H1 (cell line): ENCODE data around the gene DCDC1. TPM values are rescaled to one million over a fixed set of nuclear protein-coding genes. Genes with fewer than 3 reads are reported as not detected.
A peak's percentile ranks its signal among the peaks of the same experiment; 100 is the strongest.

Experiments used
- CTCF ChIA-PET: fragments of 300-600 bp; sonication (Branson Sonifier 250); formaldehyde crosslinking; loops from one replicate; lab custom pipeline; 2021; ENCODE audit not compliant: partially characterized antibody; lab: Charles Lee
- POLR2A ChIA-PET: fragments of 300-600 bp; sonication (Branson Sonifier 250); formaldehyde crosslinking; loops from one replicate; lab custom pipeline; 2021; ENCODE audit warnings: inconsistent platforms; ENCODE audit not compliant: partially characterized antibody; lab: Charles Lee
- DNase-seq, 2 experiments: peaks; one replicate each; pipeline versions ENCODE4 v3.0.0 to v3.0.0-alpha.2; 2010 to 2022; ENCODE audit warnings: low spot score in 2 of 2, low read depth in 1 of 2, mixed read lengths in 1 of 2
- FAIRE-seq: peaks from 2 replicates; lab custom pipeline; 2011; peaks lifted over from hg19 to GRCh38; lab: Jason Lieb, UNC
- H2AFZ ChIP-seq: 2 replicates; pipeline ENCODE4 v1.8.1; 2012; ENCODE audit warnings: low read length, inconsistent platforms
- H2AK5ac ChIP-seq: 2 replicates; pipeline ENCODE4 v1.6.1; 2013; ENCODE audit warnings: low read depth, low read length
- H2BK120ac ChIP-seq: replicated peaks from 2 replicates; pipeline ENCODE3; 2013; ENCODE audit warnings: low read depth, low read length, inconsistent platforms
- H2BK12ac ChIP-seq: 2 replicates; pipeline ENCODE4 v1.6.1; 2013; ENCODE audit warnings: low read depth, low read length
- H2BK15ac ChIP-seq: 2 replicates; pipeline ENCODE4 v1.6.1; 2013; ENCODE audit warnings: low read length
- H2BK20ac ChIP-seq: 2 replicates; pipeline ENCODE4 v1.6.1; 2013; ENCODE audit warnings: low read length
- H2BK5ac ChIP-seq: 2 replicates; pipeline ENCODE4 v1.6.1; 2013; ENCODE audit warnings: low read depth, low read length
- H3K14ac ChIP-seq: 2 replicates; pipeline ENCODE4 v1.6.1; 2013; ENCODE audit warnings: inconsistent platforms; ENCODE audit not compliant: insufficient read length
- H3K18ac ChIP-seq: 2 replicates; pipeline ENCODE4 v1.6.1; 2013; ENCODE audit warnings: low read length; ENCODE audit errors: extremely low read depth
- H3K23ac ChIP-seq: 2 replicates; pipeline ENCODE4 v1.6.1; 2013; ENCODE audit warnings: inconsistent platforms; ENCODE audit not compliant: insufficient read length
- H3K23me2 ChIP-seq: 2 replicates; pipeline ENCODE4 v1.6.1; 2013; ENCODE audit warnings: low read depth, low read length
- H3K27ac ChIP-seq: 2 replicates; pipeline ENCODE4 v1.6.1; 2011; ENCODE audit warnings: low read depth, low read length, inconsistent platforms
- H3K27me3 ChIP-seq, 4 experiments: replicated peaks in 1 of 4; 1 replicate in 1 of 4; 2 replicates in 3 of 4; pipeline versions ENCODE4 v1.6.1 to v1.8.1; 2011 to 2013; ENCODE audit warnings: low read length in 3 of 4, mild to moderate bottlenecking in 3 of 4, inconsistent platforms in 2 of 4, mixed read lengths in 2 of 4, moderate library complexity in 1 of 4; ENCODE audit not compliant: control insufficient read depth in 3 of 4, insufficient read depth in 3 of 4; ENCODE audit errors: extremely low read depth in 1 of 4
- H3K36me3 ChIP-seq, 4 experiments: 2 replicates each; pipeline versions ENCODE4 v1.6.1 to v1.8.1; 2011 to 2013; ENCODE audit warnings: mild to moderate bottlenecking in 4 of 4, low read length in 3 of 4, moderate library complexity in 2 of 4, control low read depth in 1 of 4, inconsistent platforms in 1 of 4; ENCODE audit not compliant: insufficient read depth in 4 of 4, control insufficient read depth in 2 of 4
- H3K4ac ChIP-seq: replicated peaks from 2 replicates; pipeline ENCODE3; 2013; ENCODE audit warnings: low read length, low read depth, mixed read lengths, inconsistent platforms; ENCODE audit not compliant: insufficient read length
- H3K4me1 ChIP-seq, 4 experiments: replicated peaks in 1 of 4; 1 replicate in 1 of 4; 2 replicates in 3 of 4; pipeline versions ENCODE4 v1.6.1 to v1.8.1; 2011 to 2013; ENCODE audit warnings: low read length in 3 of 4, inconsistent platforms in 2 of 4, mixed read lengths in 1 of 4; ENCODE audit not compliant: insufficient read depth in 4 of 4, control insufficient read depth in 3 of 4
- H3K4me2 ChIP-seq, 2 experiments: 2 replicates each; pipeline versions ENCODE4 v1.6.1 to v1.8.1; 2011 to 2013; ENCODE audit warnings: low read depth in 2 of 2, low read length in 2 of 2, control low read depth in 1 of 2, inconsistent platforms in 1 of 2, mild to moderate bottlenecking in 1 of 2; ENCODE audit not compliant: insufficient read depth in 1 of 2
- H3K4me3 ChIP-seq, 4 experiments: fragments of 200-600, 300-600 bp in 1 of 4; sonication (generic), shearing (Covaris generic), sonication (Bioruptor Twin) in 1 of 4; 2 replicates each; pipeline versions ENCODE4 v1.5.1 to v1.8.1; 2011 to 2016; ENCODE audit warnings: low read length in 4 of 4, low read depth in 3 of 4, control low read depth in 2 of 4, inconsistent platforms in 2 of 4, mild to moderate bottlenecking in 2 of 4, mixed read lengths in 1 of 4, moderate library complexity in 1 of 4; ENCODE audit not compliant: insufficient read depth in 2 of 4; ENCODE audit errors: extremely low read depth in 1 of 4
- H3K56ac ChIP-seq: replicated peaks from 2 replicates; pipeline ENCODE3; 2013; ENCODE audit warnings: low read depth, mild to moderate bottlenecking, mixed read lengths, low read length, inconsistent platforms; ENCODE audit not compliant: insufficient read length
- H3K79me1 ChIP-seq: 2 replicates; pipeline ENCODE4 v1.6.1; 2013; ENCODE audit warnings: low read depth, low read length, control low read depth
- H3K79me2 ChIP-seq, 2 experiments: 2 replicates each; pipeline versions ENCODE4 v1.6.1 to v1.8.1; 2012 to 2013; ENCODE audit warnings: low read length in 2 of 2, mild to moderate bottlenecking in 2 of 2, inconsistent platforms in 1 of 2; ENCODE audit not compliant: insufficient read depth in 2 of 2, control insufficient read depth in 1 of 2
- H3K9ac ChIP-seq, 4 experiments: replicated peaks in 1 of 4; 1 replicate in 1 of 4; 2 replicates in 3 of 4; pipeline versions ENCODE4 v1.6.1 to v1.8.1; 2011 to 2013; ENCODE audit warnings: low read depth in 3 of 4, low read length in 3 of 4, control low read depth in 2 of 4, mild to moderate bottlenecking in 2 of 4, moderate library complexity in 2 of 4, inconsistent platforms in 1 of 4; ENCODE audit errors: extremely low read depth in 1 of 4
- H3K9me3 ChIP-seq, 2 experiments: 2 replicates each; pipeline versions ENCODE4 v1.6.1 to v1.8.1; 2012 to 2013; ENCODE audit warnings: mild to moderate bottlenecking in 2 of 2, moderate library complexity in 2 of 2, control low read depth in 1 of 2, inconsistent platforms in 1 of 2, low read depth in 1 of 2, low read length in 1 of 2, mixed read lengths in 1 of 2; ENCODE audit not compliant: insufficient read depth in 2 of 2
- H4K20me1 ChIP-seq, 2 experiments: replicated peaks in 1 of 2; 2 replicates each; pipeline versions ENCODE3 to v1.8.1; 2011 to 2013; ENCODE audit warnings: inconsistent platforms in 2 of 2, low read length in 2 of 2, mild to moderate bottlenecking in 1 of 2; ENCODE audit not compliant: insufficient read depth in 2 of 2, control insufficient read depth in 1 of 2
- H4K5ac ChIP-seq: 2 replicates; pipeline ENCODE4 v1.6.1; 2013; ENCODE audit warnings: low read length, low read depth, mixed read lengths, inconsistent platforms; ENCODE audit not compliant: insufficient read length
- H4K8ac ChIP-seq: 2 replicates; pipeline ENCODE4 v1.8.0; 2013; ENCODE audit warnings: mild to moderate bottlenecking, moderate library complexity, low read length, inconsistent platforms; ENCODE audit not compliant: insufficient read depth; ENCODE audit errors: extremely low read depth
- H4K91ac ChIP-seq: replicated peaks from 2 replicates; pipeline ENCODE3; 2013; ENCODE audit warnings: low read length, mixed read lengths, inconsistent platforms; ENCODE audit not compliant: insufficient read length
- EP300 ChIP-seq, 2 experiments: IDR thresholded peaks; 1 replicate in 1 of 2; 2 replicates in 1 of 2; pipeline ENCODE4 v1.6.1; 2011 to 2012; ENCODE audit warnings: low read depth in 2 of 2, low read length in 2 of 2, mild to moderate bottlenecking in 2 of 2, borderline replicate concordance in 1 of 2, inconsistent platforms in 1 of 2, moderate library complexity in 1 of 2
- JUND ChIP-seq: IDR thresholded peaks from 2 replicates; pipeline ENCODE4 v1.6.1; 2011; ENCODE audit warnings: mild to moderate bottlenecking, improper control_type of control experiment, low read length
- KDM4A ChIP-seq: IDR thresholded peaks from one replicate; pipeline ENCODE4 v1.7.1; 2012; ENCODE audit warnings: low read depth, mild to moderate bottlenecking, moderate library complexity, low read length, inconsistent platforms; ENCODE audit not compliant: severe bottlenecking
- RAD21 ChIP-seq, 2 experiments: IDR thresholded peaks in 1 of 2; conservative IDR thresholded peaks in 1 of 2; 2 replicates each; pipeline ENCODE4 v1.6.1; 2011; ENCODE audit warnings: low read depth in 2 of 2, low read length in 2 of 2, improper control_type of control experiment in 1 of 2, inconsistent platforms in 1 of 2, mild to moderate bottlenecking in 1 of 2, moderate library complexity in 1 of 2
- SP2 ChIP-seq: IDR thresholded peaks from 2 replicates; pipeline ENCODE4 v1.6.1; 2012; ENCODE audit warnings: mild to moderate bottlenecking, low read length, inconsistent platforms
- WGBS, 2 experiments: shearing (Covaris generic) in 1 of 2; methylation state at CpG; one replicate each; pipeline versions ENCODE4 v1.1.6 to v1.1.7; 2013 to 2015; ENCODE audit warnings: low lambda C conversion rate in 2 of 2, mixed read lengths in 2 of 2, inconsistent platforms in 1 of 2, low coverage in 1 of 2, missing lambda C conversion rate in 1 of 2; ENCODE audit not compliant: insufficient replicate concordance in 2 of 2, insufficient coverage in 1 of 2, insufficient read length in 1 of 2; ENCODE audit errors: extremely low coverage in 1 of 2, missing lambda C conversion rate in 1 of 2; 5-methylcytosine and 5-hydroxymethylcytosine counted together
- polyA plus RNA-seq, 7 experiments: library from polyadenylated mRNA; depleted of rRNA in 3 of 7; stranded (reverse) in 5 of 7; unstranded in 2 of 7; fragments of >200 nt in 5 of 7; fragments of 200-250 nt in 2 of 7; gene quantifications; 1 replicate in 5 of 7; 2 replicates in 1 of 7; 4 replicates in 1 of 7; pipeline versions ENCODE4 v1.2.1 to v1.2.3, GENCODE V29; 2011 to 2013; ENCODE audit warnings: missing spikeins in 2 of 7, mixed read lengths in 2 of 7
- total RNA-seq: library from RNA; stranded (reverse); fragmentation: NEBNext Ultra II Directional; extraction: Animal tissue kit (Norgen Biotek cat#: 25700); gene quantifications from 2 replicates; pipeline ENCODE4 v1.2.1, GENCODE V29; 2021

The DCDC1 gene
- total and polyA plus RNA-seq, 2 of the 8 experiments (the other 6 are each of a cell fraction or from before 2014, with no cell fraction given), result 0.15 to 0.56 TPM

DNA sequence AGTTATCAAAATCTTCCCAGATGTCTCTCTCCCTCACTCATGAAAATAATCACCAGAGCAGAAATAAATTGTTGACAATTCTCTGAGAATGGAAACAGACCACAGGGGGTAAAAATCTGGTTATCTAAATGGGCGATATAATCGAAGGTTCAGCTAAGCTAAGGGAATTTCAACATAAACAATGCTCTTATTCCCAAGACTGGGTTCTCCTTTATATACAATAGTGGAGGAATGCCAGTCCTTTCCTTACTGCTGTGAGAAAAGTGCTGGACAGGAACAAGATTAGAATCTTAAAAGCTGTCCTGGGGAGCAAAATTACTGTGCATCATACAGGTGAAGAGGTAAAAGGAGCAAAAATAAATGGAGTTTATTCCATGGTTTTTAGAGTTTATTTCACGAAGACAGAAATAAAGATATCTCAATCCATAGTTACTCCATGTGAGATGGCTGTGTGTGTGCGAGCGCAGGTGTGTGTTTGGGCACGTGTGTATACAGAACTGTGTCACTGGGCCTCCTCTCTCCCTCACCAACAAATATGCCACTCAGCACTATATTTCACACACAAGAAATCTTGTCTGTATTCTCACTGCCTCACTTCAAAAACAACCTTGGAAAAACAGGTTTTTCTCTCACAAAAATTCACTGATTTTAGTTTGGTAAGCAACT lies 385.6 kb downstream of the DCDC1 start:
- ChIA-PET POLR2A (no interaction called here), CTCF (interaction anchor here (0.6 kb wide), 1 partner anchor 66 kb away, joined by 3 read pairs; no protein-coding TSS in a partner anchor)
- Histone ChIP-seq H3K18ac (no peak overlapping the region), H2BK120ac (no peak overlapping the region), H3K36me3 (no peaks in the 10 kb centered on the region), H2BK15ac (no peak overlapping the region), H3K4me1 (no peaks in the 10 kb centered on the region; a peak in 1 of 7 replicates), H3K56ac (no peak overlapping the region), H4K8ac (no peak overlapping the region), H3K79me2 (no peaks in the 10 kb centered on the region), H2BK20ac (no peak overlapping the region), H3K4me3 (no peak overlapping the region), H2BK12ac (no peak overlapping the region), H4K91ac (no peak overlapping the region), H2BK5ac (no peak overlapping the region), H3K14ac (no peak overlapping the region), H2AK5ac (no peak overlapping the region), H3K4me2 (no peak overlapping the region), H3K9ac (no peak overlapping the region), H3K23me2 (no peaks in the 10 kb centered on the region), H4K20me1 (no peaks in the 10 kb centered on the region), H2AFZ (peak overlapping the region; percentile 54), H3K27ac (no peak overlapping the region), H3K23ac (no peak overlapping the region), H3K27me3 (no peaks in the 10 kb centered on the region), H3K9me3 (no peaks in the 10 kb centered on the region), H3K4ac (no peak overlapping the region), H3K79me1 (no peaks in the 10 kb centered on the region), H4K5ac (no peak overlapping the region)
- no peak for DNase-seq
- WGBS, 2 experiments, result 85% methylated on average over 6 of the region's 6 CpGs; no CpG with 5 or more reads in 1 of the 2 experiments
- no peak for FAIRE-seq
- TF ChIP-seq JUND (no peak), KDM4A (no peak), EP300 (IDR thresholded peaks at IDR 0.05; ENCODE audit: borderline replicate concordance in 1 of 2, low read depth in 2 of 2, low read length in 2 of 2) (no peak), RAD21 (IDR thresholded peaks at IDR 0.05 in 1 of 2, conservative IDR thresholded peaks at IDR 0.05 in 1 of 2; ENCODE audit: low read depth in 2 of 2, low read length in 2 of 2) (no peak), SP2 (no peak)
